ENCODE measurements around the gene CTSC. TPM values are rescaled to one million over a fixed set of nuclear protein-coding genes. Genes with fewer than 3 reads are reported as not detected.

The CTSC gene
- polyA plus RNA-seq, 3 donors, result 150 to 415 (median 284) TPM

GRCh38 chr11:88277349-88277915, 60.1 kb downstream of the CTSC start:
- Histone ChIP-seq H3K4me1 (ENCODE audit: control insufficient read depth in 1 of 2, insufficient read depth in 2 of 2, low read length in 2 of 2) (no peaks in the 10 kb centered on the region), H3K79me2 (ENCODE audit: insufficient read depth, low read length) (no peaks in the 10 kb centered on the region), H3K36me3 (replicated peaks in 1 of 2; ENCODE audit: control insufficient read depth in 1 of 2, insufficient read depth in 2 of 2, low read length in 2 of 2) (peaks cover 1 to 15% of the 10 kb centered on the region in 2 donors), H3K27ac (ENCODE audit: low read depth in 1 of 2, low read length in 2 of 2) (no peak overlapping the region), H3K27me3 (ENCODE audit: control insufficient read depth in 2 of 2, insufficient read depth in 2 of 2, low read length in 2 of 2) (no peaks in the 10 kb centered on the region), H3K4me3 (replicated peaks in 1 of 3; ENCODE audit: low read depth in 2 of 3, low read length in 3 of 3) (no peak overlapping the region), H3K9me3 (replicated peaks in 1 of 2; ENCODE audit: control insufficient read depth in 1 of 2, insufficient read depth in 1 of 2, low read length in 2 of 2) (no peaks in the 10 kb centered on the region), H3K9ac (ENCODE audit: insufficient read depth, low read length, poor library complexity, severe bottlenecking) (no peak overlapping the region), H2AFZ (ENCODE audit: insufficient read depth, low read depth, low read length, poor library complexity, severe bottlenecking) (no peak overlapping the region), H3K4me2 (replicated peaks; ENCODE audit: extremely low read depth, low read length, poor library complexity, severe bottlenecking) (no peak overlapping the region), H4K20me1 (ENCODE audit: insufficient read depth, low read length) (no peaks in the 10 kb centered on the region)
- Mint-ChIP-seq H3K9me3 (peaks cover 0 to 2% (median 0%) of the 10 kb centered on the region in 7 donors), H3K4me3 (no peak overlapping the region), H3K27ac (no peak overlapping the region), H3K36me3 (peaks cover 17 to 35% of the 10 kb centered on the region in 2 donors), H3K4me1 (no peaks in the 10 kb centered on the region), H3K27me3 (ENCODE audit: low read depth in 3 of 3) (no peaks in the 10 kb centered on the region)
- intact Hi-C loops (cut with micrococcal nuclease), result no loop called here
- no CpG with 5 or more reads among the region's 3 CpGs for WGBS (ENCODE audit: insufficient coverage)
- no peak for TF ChIP-seq CTCF (IDR thresholded peaks at IDR 0.05)
- DNase-seq, result no peak

- no peak overlapping the region for H3K4me3 Mint-ChIP-seq
Measured at GRCh38 chr11:88275636-88276035, 61.9 kb downstream of the CTSC start.

More at GRCh38 chr11:88275636-88276035, 61.9 kb downstream of the CTSC start:
- Histone ChIP-seq H3K4me1 (ENCODE audit: control insufficient read depth in 1 of 2, insufficient read depth in 2 of 2, low read length in 2 of 2) (no peaks in the 10 kb centered on the region), H2AFZ (ENCODE audit: insufficient read depth, low read depth, low read length, poor library complexity, severe bottlenecking) (no peak overlapping the region), H3K4me2 (replicated peaks; ENCODE audit: extremely low read depth, low read length, poor library complexity, severe bottlenecking) (no peak overlapping the region), H3K9me3 (replicated peaks in 1 of 2; ENCODE audit: control insufficient read depth in 1 of 2, insufficient read depth in 1 of 2, low read length in 2 of 2) (no peaks in the 10 kb centered on the region), H3K36me3 (replicated peaks in 1 of 2; ENCODE audit: control insufficient read depth in 1 of 2, insufficient read depth in 2 of 2, low read length in 2 of 2) (peaks cover 0 to 8% of the 10 kb centered on the region in 2 donors), H3K79me2 (ENCODE audit: insufficient read depth, low read length) (no peaks in the 10 kb centered on the region), H3K4me3 (replicated peaks in 1 of 3; ENCODE audit: low read depth in 2 of 3, low read length in 3 of 3) (no peak overlapping the region), H3K9ac (ENCODE audit: insufficient read depth, low read length, poor library complexity, severe bottlenecking) (no peak overlapping the region), H4K20me1 (ENCODE audit: insufficient read depth, low read length) (no peaks in the 10 kb centered on the region), H3K27me3 (ENCODE audit: control insufficient read depth in 2 of 2, insufficient read depth in 2 of 2, low read length in 2 of 2) (no peaks in the 10 kb centered on the region), H3K27ac (ENCODE audit: low read depth in 1 of 2, low read length in 2 of 2) (no peak overlapping the region)
- H3K4me1 Mint-ChIP-seq, result no peaks in the 10 kb centered on the region
- no peak overlapping the region for H3K27ac Mint-ChIP-seq
- intact Hi-C loops (cut with micrococcal nuclease), result no loop called here
- H3K9me3 Mint-ChIP-seq, result peaks cover 0 to 2% (median 2%) of the 10 kb centered on the region in 7 donors
- no peak for TF ChIP-seq CTCF (IDR thresholded peaks at IDR 0.05)
- no peak for DNase-seq
- WGBS (ENCODE audit: insufficient coverage), result no CpG with 5 or more reads among the region's 1 CpG
- no peaks in the 10 kb centered on the region for H3K27me3 Mint-ChIP-seq (ENCODE audit: low read depth in 3 of 3)
- H3K36me3 Mint-ChIP-seq, result peaks cover 12 to 30% of the 10 kb centered on the region in 2 donors

All from CD14-positive monocyte (primary cell).